Right lobe of liver (tissue), 6 donors: Measurements from ENCODE around the gene ZNF511. TPM values are rescaled to one million over a fixed set of nuclear protein-coding genes. Genes with fewer than 3 reads are reported as not detected.

Source experiments
- ATAC-seq, 4 donors: fragments of 200-7000 bp; cut with Tn5 transposase; one replicate each; pipeline ENCODE4 v1.9.1; 2020; ENCODE audit warnings: mild to moderate bottlenecking in 4 of 4, moderate library complexity in 4 of 4
- DNase-seq, 3 donors: peaks; one replicate each; pipeline ENCODE4 v3.0.0-alpha.2; 2020
- H3K27ac ChIP-seq, 3 donors: fragments of 200-600 bp; one replicate each; pipeline ENCODE4 v1.8.0; 2022
- H3K27me3 ChIP-seq, 2 donors: fragments of 200-600 bp; one replicate each; pipeline ENCODE4 v1.8.0; 2022
- H3K36me3 ChIP-seq, 4 donors: fragments of 200-600 bp; sonication (generic) in 1 of 4; one replicate each; pipeline versions ENCODE4 v1.5.1 to v1.8.0; 2017 to 2022; ENCODE audit warnings: control low read depth in 1 of 4
- H3K4me1 ChIP-seq, 4 donors: fragments of 200-600 bp; sonication (generic) in 1 of 4; one replicate each; pipeline versions ENCODE4 v1.5.1 to v1.8.0; 2017 to 2022; ENCODE audit warnings: control low read depth in 1 of 4
- H3K4me3 ChIP-seq, 3 donors: fragments of 200-600 bp; one replicate each; pipeline ENCODE4 v1.8.0; 2022
- H3K9me3 ChIP-seq, 4 donors: fragments of 200-600 bp; sonication (generic) in 1 of 4; one replicate each; pipeline versions ENCODE4 v1.5.1 to v1.8.0; 2017 to 2022; ENCODE audit warnings: control low read depth in 1 of 4
- CTCF ChIP-seq, 4 donors: fragments of 200-600 bp in 3 of 4; fragments of 450-650 bp in 1 of 4; IDR thresholded peaks; one replicate each; pipeline versions ENCODE4 v1.5.1 to v1.8.0; 2016 to 2022; ENCODE audit warnings: antibody characterized with exemption in 4 of 4, mild to moderate bottlenecking in 2 of 4
- POLR2A ChIP-seq: fragments of 450-650 bp; IDR thresholded peaks from one replicate; pipeline ENCODE4 v1.6.1; 2017; ENCODE audit warnings: antibody characterized with exemption, mild to moderate bottlenecking
- WGBS: methylation state at CpG from one replicate; pipeline ENCODE4 v1.1.6; 2018; ENCODE audit warnings: low coverage, low lambda C conversion rate; ENCODE audit not compliant: insufficient coverage; ENCODE audit errors: missing lambda C conversion rate; 5-methylcytosine and 5-hydroxymethylcytosine counted together
- intact Hi-C, 2 donors: fragments of 100-400 bp; cut with DNase I; formaldehyde crosslinking; loops; one replicate each; pipeline versions ENCODE4 v1.11.2 to v1.14.1; 2022
- total RNA-seq, 6 experiments: library from RNA; depleted of rRNA in 2 of 6; stranded (reverse); fragments of >200 nt in 2 of 6; fragmentation: NEBNext Ultra II Directional in 3 of 6; extraction: Animal tissue kit (Norgen Biotek cat#: 25700) in 3 of 6; gene quantifications; one replicate each; pipeline versions ENCODE4 v1.1.0 to v1.2.4, GENCODE V29; 2016 to 2023
- donor health status: DM: no; HTN: yes; CAD: no.
- donor health status: DM: no; HTN: no; CAD: no.
- donor health status: DM: no; HTN: no; CAD: no.
- donor health status: DM: no; HTN: yes; CAD: no.
- donor health status: DM: no; HTN: yes; CAD: no.

Gene ZNF511
- total RNA-seq, 6 experiments from 2014 or later = 17.4 to 30.2 (median 25.9) TPM

GRCh38 chr10:133324857-133325260 is 16.1 kb downstream of the ZNF511 start:
- H3K4me3 ChIP-seq = no peak overlapping the region
- no peak for TF ChIP-seq CTCF (IDR thresholded peaks at IDR 0.05)
- no peak for TF ChIP-seq POLR2A
- no peak overlapping the region for H3K27ac ChIP-seq
- 41% methylated on average over 3 of the region's 20 CpGs for WGBS
- DNase-seq (no peak), ATAC-seq (peak in 1 of 4 donors; percentile 1)
- H3K36me3 ChIP-seq = no peaks in the 10 kb centered on the region
- no peaks in the 10 kb centered on the region for H3K9me3 ChIP-seq
- peaks cover 14 to 24% of the 10 kb centered on the region in 2 donors for H3K27me3 ChIP-seq
- intact Hi-C loops = loop anchor here in 1 of 2 donors (10.0 kb wide), 1 partner anchor 50 kb away; the partner anchor contains the start of genes ECHS1 and PAOX
- peaks cover 0 to 13% (median 0%) of the 10 kb centered on the region in 4 donors for H3K4me1 ChIP-seq

GRCh38 chr10:133325440-133326222 is 16.9 kb downstream of the ZNF511 start:
- ATAC-seq = no peak
- intact Hi-C loops = loop anchor here in 1 of 2 donors (10.0 kb wide), 1 partner anchor 49 kb away; the partner anchor contains the start of genes ECHS1 and PAOX
- peak overlapping the region in 1 of 3 donors; percentile 26 for H3K4me3 ChIP-seq
- no peaks in the 10 kb centered on the region for H3K9me3 ChIP-seq
- 10% methylated on average over 4 of the region's 91 CpGs for WGBS
- H3K27me3 ChIP-seq = peaks cover 14 to 24% of the 10 kb centered on the region in 2 donors
- H3K36me3 ChIP-seq = no peaks in the 10 kb centered on the region
- H3K4me1 ChIP-seq = peaks cover 0 to 14% (median 0%) of the 10 kb centered on the region in 4 donors
- no peak for DNase-seq
- TF ChIP-seq CTCF (IDR thresholded peaks at IDR 0.05) = no peak
- no peak for TF ChIP-seq POLR2A
- H3K27ac ChIP-seq = no peak overlapping the region

- peak overlapping the region in 1 of 3 donors; percentile 26 for H3K4me3 ChIP-seq
- no peaks in the 10 kb centered on the region for H3K36me3 ChIP-seq
- TF ChIP-seq POLR2A = no peak
- no peak for TF ChIP-seq CTCF (IDR thresholded peaks at IDR 0.05)
- H3K4me1 ChIP-seq = peaks cover 0 to 14% (median 0%) of the 10 kb centered on the region in 4 donors
- peaks cover 14 to 24% of the 10 kb centered on the region in 2 donors for H3K27me3 ChIP-seq
- 20% methylated on average over 2 of the region's 9 CpGs for whole genome bisulfite sequencing
- DNase-seq (no peak), ATAC-seq (no peak)
- H3K27ac ChIP-seq = no peak overlapping the region
- no peaks in the 10 kb centered on the region for H3K9me3 ChIP-seq
- intact Hi-C loops = loop anchor here in 1 of 2 donors (10.0 kb wide), 1 partner anchor 49 kb away; the partner anchor contains the start of genes ECHS1 and PAOX
These were observed 17.5 kb downstream of the ZNF511 start for GRCh38 chr10:133326223-133326551.

GRCh38 chr10:133326745-133327650 is 18.3 kb downstream of the ZNF511 start:
- intact Hi-C loops = loop anchor here in 1 of 2 donors (10.0 kb wide), 1 partner anchor 48 kb away; the partner anchor contains the start of genes ECHS1 and PAOX
- no peak for DNase-seq
- Histone ChIP-seq H3K36me3 (no peaks in the 10 kb centered on the region), H3K27ac (no peak overlapping the region), H3K9me3 (no peaks in the 10 kb centered on the region), H3K4me1 (peaks cover 0 to 14% (median 0%) of the 10 kb centered on the region in 4 donors), H3K27me3 (peaks cover 14 to 24% of the 10 kb centered on the region in 2 donors), H3K4me3 (no peak overlapping the region)
- 22% methylated on average over 15 of the region's 28 CpGs for WGBS
- no peak for ATAC-seq
- TF ChIP-seq POLR2A (no peak), CTCF (IDR thresholded peaks at IDR 0.05) (no peak)
